ENCODE measurements around the gene RAB3GAP2. TPM values are rescaled to one million over a fixed set of nuclear protein-coding genes. Genes with fewer than 3 reads are reported as not detected.
"Not testable (repeated sequence)": the region's sequence is repeated elsewhere in the genome, so short reads cannot be mapped to it uniquely, and the experiment has no call there.

RAB3GAP2 gene
- polyA plus RNA-seq, 6 donors from 2014 or later: 21.3 to 39.5 (median 24.6) TPM

- H3K36me3 Mint-ChIP-seq: peaks cover 40 to 43% of the 10 kb centered on the region in 2 donors
Observed at GRCh38 chr1:220248715-220249265, 23.5 kb downstream of the RAB3GAP2 start.

DNA sequence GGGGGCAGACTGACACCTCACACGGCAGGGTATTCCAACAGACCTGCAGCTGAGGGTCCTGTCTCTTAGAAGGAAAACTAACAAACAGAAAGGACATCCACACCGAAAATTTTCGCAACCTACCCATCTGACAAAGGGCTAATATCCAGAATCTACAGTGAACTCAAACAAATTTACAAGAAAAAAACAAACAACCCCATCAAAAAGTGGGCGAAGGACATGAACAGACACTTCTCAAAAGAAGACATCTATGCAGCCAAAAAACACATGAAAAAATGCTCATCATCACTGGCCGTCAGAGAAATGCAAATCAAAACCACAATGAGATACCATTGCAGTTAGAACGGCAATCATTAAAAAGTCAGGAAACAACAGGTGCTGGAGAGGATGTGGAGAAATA lies 26.4 kb downstream of the RAB3GAP2 start:
- H3K4me3 Mint-ChIP-seq: not testable (repeated sequence)
- peaks cover 0 to 53% (median 27%) of the 10 kb centered on the region in 7 donors for H3K9me3 Mint-ChIP-seq
- H3K36me3 Mint-ChIP-seq: peaks cover 23 to 25% of the 10 kb centered on the region in 2 donors

More at GRCh38 chr1:220248715-220249265, 23.5 kb downstream of the RAB3GAP2 start:
- not testable (repeated sequence) for H3K27ac Mint-ChIP-seq; DNase-seq; ATAC-seq (ENCODE audit: low read depth in 2 of 2); H3K27me3 Mint-ChIP-seq
- H3K4me3 Mint-ChIP-seq: peak overlapping the region in 1 of 8 donors; percentile 63
- H3K4me1 Mint-ChIP-seq: peaks cover 25 to 39% (median 39%) of the 10 kb centered on the region in 3 donors
- peaks cover 4 to 57% (median 27%) of the 10 kb centered on the region in 7 donors for H3K9me3 Mint-ChIP-seq

DNA sequence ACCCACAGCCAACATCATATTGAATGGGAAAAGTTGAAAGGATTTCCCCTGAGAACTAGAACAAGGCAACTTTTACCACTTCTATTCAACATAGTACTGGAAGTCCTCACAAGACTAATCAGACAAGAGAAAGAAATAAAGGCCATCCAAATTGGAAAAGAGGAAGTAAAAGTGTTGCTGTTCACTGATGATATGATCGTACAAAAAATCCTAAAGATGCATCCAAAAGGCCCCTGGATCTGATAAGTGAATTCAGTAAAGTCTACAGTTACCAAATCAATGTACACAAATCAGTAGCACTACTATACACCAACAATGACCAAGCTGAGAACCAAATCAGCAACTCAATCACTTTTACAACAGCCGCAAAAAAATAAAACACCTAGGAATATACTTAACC lies 28.3 kb downstream of the RAB3GAP2 start:
- ATAC-seq (ENCODE audit: low read depth in 2 of 2) (peak in 1 of 2 donors; percentile 30), DNase-seq (peak; percentile 1)
- H3K4me1 Mint-ChIP-seq: peaks cover 18 to 34% (median 29%) of the 10 kb centered on the region in 3 donors
- no peak overlapping the region for H3K27ac Mint-ChIP-seq
- peaks cover 15 to 20% of the 10 kb centered on the region in 2 donors for H3K36me3 Mint-ChIP-seq
- H3K27me3 Mint-ChIP-seq: no peaks in the 10 kb centered on the region
- peaks cover 0 to 33% (median 18%) of the 10 kb centered on the region in 7 donors for H3K9me3 Mint-ChIP-seq
- peak overlapping the region in 2 of 8 donors; percentile 45 to 60 for H3K4me3 Mint-ChIP-seq

More for the DNA sequence above, 26.4 kb downstream of the RAB3GAP2 start:
- not testable (repeated sequence) for DNase-seq; H3K27ac Mint-ChIP-seq; H3K27me3 Mint-ChIP-seq; ATAC-seq (ENCODE audit: low read depth in 2 of 2)
- H3K4me1 Mint-ChIP-seq: peaks cover 21 to 35% (median 35%) of the 10 kb centered on the region in 3 donors

DNA sequence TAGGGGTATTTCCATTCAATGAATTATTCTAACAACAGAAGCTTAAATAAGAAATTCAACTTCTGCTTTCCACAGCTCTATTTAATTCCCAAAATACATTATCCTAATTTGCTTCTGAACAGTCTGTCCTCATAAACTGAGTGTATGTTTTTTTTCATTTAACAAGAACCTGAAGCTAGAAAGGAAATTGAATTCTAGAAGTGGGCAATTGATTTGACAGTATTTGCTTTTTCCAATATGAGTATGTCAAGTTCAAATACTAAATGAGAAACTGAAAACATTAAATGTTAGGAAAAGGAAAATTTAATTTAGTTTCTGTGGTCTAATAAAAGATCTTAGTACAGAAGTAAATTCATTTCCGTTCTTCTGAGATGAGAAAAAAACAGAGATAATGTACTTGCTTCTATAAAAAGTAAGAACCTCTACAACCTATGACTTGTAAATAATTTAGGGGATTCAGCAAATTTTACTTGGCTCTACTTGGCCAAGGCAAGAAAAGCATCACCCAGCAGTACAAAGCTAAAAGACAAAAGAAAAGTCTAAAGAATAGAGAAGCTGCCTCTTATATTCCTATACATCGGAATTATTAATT lies 31.1 kb downstream of the RAB3GAP2 start:
- DNase-seq: no peak
- Mint-ChIP-seq H3K4me1 (peaks cover 19 to 40% (median 34%) of the 10 kb centered on the region in 3 donors), H3K4me3 (peak overlapping the region in 1 of 8 donors; percentile 47), H3K27me3 (no peaks in the 10 kb centered on the region), H3K36me3 (peaks cover 0 to 11% of the 10 kb centered on the region in 2 donors), H3K9me3 (peaks cover 0 to 14% (median 6%) of the 10 kb centered on the region in 7 donors), H3K27ac (peak overlapping the region in 1 of 6 donors; percentile 12)
- no peak for ATAC-seq (ENCODE audit: low read depth in 2 of 2)

GRCh38 chr1:220239966-220240365 lies 32.3 kb downstream of the RAB3GAP2 start:
- Mint-ChIP-seq H3K4me1 (peaks cover 19 to 35% (median 33%) of the 10 kb centered on the region in 3 donors), H3K9me3 (peaks cover 0 to 10% (median 2%) of the 10 kb centered on the region in 7 donors), H3K27ac (no peak overlapping the region), H3K27me3 (no peaks in the 10 kb centered on the region), H3K36me3 (peaks cover 0 to 10% of the 10 kb centered on the region in 2 donors), H3K4me3 (no peak overlapping the region)
- ATAC-seq (ENCODE audit: low read depth in 2 of 2) (no peak), DNase-seq (no peak)

DNA sequence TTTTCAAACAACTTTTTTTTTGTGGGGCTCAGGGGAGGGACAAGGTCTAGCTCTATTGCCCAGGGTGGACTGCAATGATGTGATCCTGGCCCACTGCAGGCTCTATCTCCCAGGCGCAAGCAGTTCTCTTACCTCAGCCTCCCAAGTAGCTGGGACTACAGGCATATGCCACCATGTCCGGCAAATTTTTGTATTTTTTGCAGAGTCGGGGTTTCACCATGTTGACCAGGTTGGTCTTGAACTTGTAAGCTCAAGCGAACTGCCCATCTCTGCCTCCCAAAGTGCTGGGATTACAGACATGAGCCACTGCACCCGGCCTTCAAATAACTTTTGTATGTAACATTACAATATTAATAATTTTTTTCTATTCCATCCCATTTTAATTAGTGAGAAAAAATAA lies 33.0 kb downstream of the RAB3GAP2 start:
- Mint-ChIP-seq H3K27ac (no peak overlapping the region), H3K4me1 (peaks cover 22 to 33% (median 25%) of the 10 kb centered on the region in 3 donors), H3K4me3 (no peak overlapping the region), H3K27me3 (no peaks in the 10 kb centered on the region), H3K36me3 (peaks cover 0 to 5% of the 10 kb centered on the region in 2 donors), H3K9me3 (peaks cover 0 to 6% (median 0%) of the 10 kb centered on the region in 7 donors)
- DNase-seq: no peak
- ATAC-seq (ENCODE audit: low read depth in 2 of 2): no peak

- not testable (repeated sequence) for DNase-seq; ATAC-seq (ENCODE audit: low read depth in 2 of 2); H3K27me3 Mint-ChIP-seq; H3K9me3 Mint-ChIP-seq; H3K27ac Mint-ChIP-seq; H3K4me3 Mint-ChIP-seq; H3K36me3 Mint-ChIP-seq
- H3K4me1 Mint-ChIP-seq: peaks cover 12 to 16% (median 15%) of the 10 kb centered on the region in 3 donors
Observed at GRCh38 chr1:220236278-220236677, 36.0 kb downstream of the RAB3GAP2 start.

GRCh38 chr1:220235462-220235861 lies 36.8 kb downstream of the RAB3GAP2 start:
- no peak overlapping the region for H3K27ac Mint-ChIP-seq
- DNase-seq: no peak
- peaks cover 11 to 14% of the 10 kb centered on the region in 2 donors for H3K36me3 Mint-ChIP-seq
- no peaks in the 10 kb centered on the region for H3K9me3 Mint-ChIP-seq
- H3K27me3 Mint-ChIP-seq: no peaks in the 10 kb centered on the region
- no peak for ATAC-seq (ENCODE audit: low read depth in 2 of 2)
- no peak overlapping the region for H3K4me3 Mint-ChIP-seq
- peaks cover 5 to 20% (median 13%) of the 10 kb centered on the region in 3 donors for H3K4me1 Mint-ChIP-seq

DNA sequence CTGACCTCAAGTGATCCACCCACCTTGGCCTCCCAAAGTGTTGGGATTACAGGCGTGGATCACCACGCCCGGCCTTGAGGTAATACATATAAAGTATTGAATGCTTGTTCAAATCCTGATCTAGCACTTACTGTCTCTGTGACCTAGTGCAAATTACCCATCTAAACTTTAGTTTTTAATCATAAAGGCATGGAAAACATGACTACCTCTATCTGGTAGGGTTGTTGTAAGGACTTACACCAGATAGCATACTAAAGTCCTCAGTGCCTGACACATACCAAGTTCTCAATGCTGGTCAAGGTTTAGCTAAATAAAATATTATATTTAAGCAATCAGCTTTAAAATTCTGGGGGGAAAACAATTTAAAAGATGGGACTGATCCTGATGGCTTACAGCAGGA lies 38.3 kb downstream of the RAB3GAP2 start:
- Mint-ChIP-seq H3K9me3 (no peaks in the 10 kb centered on the region), H3K36me3 (peaks cover 12 to 19% of the 10 kb centered on the region in 2 donors), H3K4me1 (peaks cover 5 to 26% (median 13%) of the 10 kb centered on the region in 3 donors), H3K27me3 (no peaks in the 10 kb centered on the region), H3K27ac (peak overlapping the region in 1 of 6 donors; percentile 49), H3K4me3 (peak overlapping the region in 1 of 8 donors; percentile 30)
- ATAC-seq (ENCODE audit: low read depth in 2 of 2) (no peak), DNase-seq (no peak)

- no peaks in the 10 kb centered on the region for H3K9me3 Mint-ChIP-seq
- peaks cover 31 to 47% (median 38%) of the 10 kb centered on the region in 3 donors for H3K4me1 Mint-ChIP-seq
- no peak for ATAC-seq (ENCODE audit: low read depth in 2 of 2)
- no peak for DNase-seq
- peaks cover 20 to 21% of the 10 kb centered on the region in 2 donors for H3K36me3 Mint-ChIP-seq
- no peak overlapping the region for H3K4me3 Mint-ChIP-seq
- H3K27me3 Mint-ChIP-seq: no peaks in the 10 kb centered on the region
- H3K27ac Mint-ChIP-seq: peak overlapping the region in 1 of 6 donors; percentile 64
Observed at GRCh38 chr1:220229771-220230170, 42.5 kb downstream of the RAB3GAP2 start.

GRCh38 chr1:220227393-220227792 lies 44.9 kb downstream of the RAB3GAP2 start:
- Mint-ChIP-seq H3K36me3 (peaks cover 20 to 21% of the 10 kb centered on the region in 2 donors), H3K9me3 (no peaks in the 10 kb centered on the region), H3K4me3 (no peak overlapping the region), H3K27me3 (no peaks in the 10 kb centered on the region), H3K4me1 (peaks cover 45 to 66% (median 52%) of the 10 kb centered on the region in 3 donors), H3K27ac (peak overlapping the region in 2 of 6 donors; percentile 13 to 90)
- DNase-seq: no peak
- no peak for ATAC-seq (ENCODE audit: low read depth in 2 of 2)

GRCh38 chr1:220226752-220227151 lies 45.5 kb downstream of the RAB3GAP2 start:
- ATAC-seq (ENCODE audit: low read depth in 2 of 2): no peak
- Mint-ChIP-seq H3K36me3 (peaks cover 20 to 21% of the 10 kb centered on the region in 2 donors), H3K27ac (peak overlapping the region in 1 of 6 donors; percentile 40), H3K4me1 (peaks cover 45 to 67% (median 56%) of the 10 kb centered on the region in 3 donors), H3K4me3 (no peak overlapping the region), H3K9me3 (no peaks in the 10 kb centered on the region), H3K27me3 (no peaks in the 10 kb centered on the region)
- DNase-seq: no peak

DNA sequence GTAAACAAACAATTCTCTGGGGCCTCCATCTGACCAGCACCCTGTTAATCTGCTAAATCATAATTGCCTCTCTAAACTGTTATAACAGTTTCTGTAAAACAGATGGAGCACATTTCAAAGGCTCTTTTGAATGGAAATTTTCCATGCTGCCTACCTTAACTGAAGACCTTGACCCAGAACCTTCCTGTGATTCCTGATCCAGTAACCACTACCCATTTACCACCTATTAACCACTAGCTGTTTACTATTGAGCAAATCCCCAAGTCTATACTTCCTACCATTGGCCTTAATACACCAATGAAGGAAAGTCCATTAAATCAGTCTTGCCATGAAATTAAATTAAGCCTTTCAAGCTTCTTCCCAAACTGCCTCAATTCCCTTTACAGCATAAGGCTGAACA lies 46.3 kb downstream of the RAB3GAP2 start:
- peaks cover 40 to 72% (median 64%) of the 10 kb centered on the region in 3 donors for H3K4me1 Mint-ChIP-seq
- ATAC-seq (ENCODE audit: low read depth in 2 of 2) (no peak), DNase-seq (no peak)
- no peak overlapping the region for H3K4me3 Mint-ChIP-seq
- H3K36me3 Mint-ChIP-seq: peaks cover 13 to 15% of the 10 kb centered on the region in 2 donors
- peak overlapping the region in 2 of 6 donors; percentile 40 to 48 for H3K27ac Mint-ChIP-seq
- H3K9me3 Mint-ChIP-seq: no peaks in the 10 kb centered on the region
- H3K27me3 Mint-ChIP-seq: no peaks in the 10 kb centered on the region

Measured in naive B cell (primary cell).